DMS53 treated with DMSO at 0.1 percent for 48 hours (cell line): ENCODE results near the gene TESK2.
"Not testable (repeated sequence)": the region's sequence is repeated elsewhere in the genome, so short reads cannot be mapped to it uniquely, and the experiment has no call there.

Source experiments
- DNase-seq: peaks from one replicate; lab custom pipeline; 2025; ENCODE audit not compliant: unreplicated experiment; lab: John Stamatoyannopoulos, UW

The TESK2 gene

DNA sequence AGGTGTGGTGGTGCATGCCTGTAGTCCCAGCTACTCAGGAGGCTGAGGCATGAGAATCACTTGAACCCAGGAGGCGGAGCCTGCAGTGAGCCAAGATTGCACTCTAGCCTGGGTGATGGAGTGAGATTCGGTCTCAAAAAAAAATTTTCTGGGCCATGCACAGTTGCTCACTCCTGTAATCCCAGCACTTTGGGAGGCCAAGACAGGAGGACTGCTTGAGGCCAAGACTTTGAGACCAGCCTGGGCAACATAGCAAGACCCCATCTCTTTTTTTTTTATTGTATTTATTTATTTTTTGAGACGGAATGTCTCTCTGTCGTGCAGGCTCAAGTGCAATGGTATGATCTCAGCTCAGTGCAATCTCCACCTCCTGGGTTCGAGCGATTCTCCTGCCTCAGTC lies 16.8 kb downstream of the TESK2 start:
- not testable (repeated sequence) for DNase-seq

DNA sequence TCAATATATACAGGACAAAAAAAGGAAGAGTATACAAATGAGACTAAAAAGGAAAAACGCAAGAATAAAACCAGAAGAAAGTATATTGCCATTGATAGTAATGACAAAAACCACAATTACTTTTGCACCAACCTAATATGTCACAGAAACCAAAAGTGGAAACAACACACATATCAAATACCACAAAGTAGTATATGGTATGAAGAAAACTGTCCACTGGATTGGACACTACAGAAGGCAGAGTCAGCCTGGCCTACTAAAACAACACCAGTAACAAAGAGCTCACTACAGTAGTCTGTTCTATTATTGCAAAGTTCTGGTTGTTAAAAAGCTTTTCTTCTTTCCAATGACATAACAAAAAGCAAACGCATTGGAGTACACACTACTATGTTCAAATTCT lies 17.7 kb downstream of the TESK2 start:
- DNase-seq, result no peak

DNA sequence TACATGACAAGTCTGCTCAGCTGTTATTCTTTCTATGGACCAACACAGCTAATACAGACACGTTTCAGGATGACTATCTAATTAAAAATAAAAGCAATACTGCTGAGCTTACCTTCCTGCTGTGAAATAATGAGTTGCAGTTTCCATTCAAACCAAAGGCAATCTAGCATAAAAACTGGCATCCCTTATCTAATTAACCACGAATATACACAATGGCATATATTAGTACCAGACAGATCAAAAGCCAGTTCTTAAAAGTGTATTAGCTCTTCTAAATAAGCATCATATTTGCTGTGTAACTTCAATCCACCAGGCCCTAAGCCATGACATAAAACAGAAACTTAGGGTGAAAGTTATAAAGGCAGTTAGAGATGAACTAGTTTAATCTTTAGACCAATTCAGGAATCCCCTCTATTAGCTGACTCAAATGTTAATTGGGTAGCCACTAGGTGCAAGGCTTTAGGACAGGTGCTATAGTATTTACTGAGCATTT lies 20.6 kb downstream of the TESK2 start:
- DNase-seq, result no peak

DNA sequence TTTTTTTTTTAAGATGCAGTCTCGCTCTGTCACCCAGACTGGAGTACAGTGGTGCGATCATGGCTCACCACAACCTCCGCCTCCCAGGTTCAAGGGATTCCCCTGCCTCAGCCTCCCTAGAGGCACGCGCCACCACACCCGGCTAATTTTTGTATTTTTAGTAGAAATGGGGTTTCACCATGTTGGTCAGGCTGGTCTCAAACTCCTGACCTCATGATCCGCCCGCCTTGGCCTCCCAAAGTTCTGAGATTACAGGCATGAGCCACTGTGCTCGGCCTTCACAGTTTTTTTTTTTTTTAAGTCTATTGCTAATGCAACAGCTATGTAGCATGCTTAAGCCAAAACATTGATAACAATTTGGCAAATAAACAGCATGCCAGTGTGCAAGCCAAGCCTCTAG lies 23.6 kb downstream of the TESK2 start:
- DNase-seq, result not testable (repeated sequence)

DNA sequence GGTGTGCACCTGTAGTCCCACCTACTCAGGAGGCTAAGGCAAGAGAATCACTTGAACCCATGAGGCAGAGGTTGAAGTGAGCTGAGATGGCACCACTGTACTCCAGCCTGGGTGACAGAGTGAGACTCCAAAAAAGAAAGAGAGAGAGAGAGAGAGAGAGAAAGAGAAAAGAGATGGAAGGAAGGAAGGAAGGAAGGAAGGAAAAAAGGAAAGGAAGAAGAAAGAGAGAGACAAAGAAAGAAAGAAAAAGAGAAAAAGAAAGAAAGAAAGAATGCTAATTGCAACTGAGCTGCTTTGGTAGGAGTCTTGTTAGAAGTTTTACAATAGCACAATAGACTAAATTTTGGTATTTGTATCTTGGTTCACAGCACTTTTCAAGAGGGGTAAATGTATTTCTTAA lies 25.7 kb downstream of the TESK2 start:
- no peak for DNase-seq

DNA sequence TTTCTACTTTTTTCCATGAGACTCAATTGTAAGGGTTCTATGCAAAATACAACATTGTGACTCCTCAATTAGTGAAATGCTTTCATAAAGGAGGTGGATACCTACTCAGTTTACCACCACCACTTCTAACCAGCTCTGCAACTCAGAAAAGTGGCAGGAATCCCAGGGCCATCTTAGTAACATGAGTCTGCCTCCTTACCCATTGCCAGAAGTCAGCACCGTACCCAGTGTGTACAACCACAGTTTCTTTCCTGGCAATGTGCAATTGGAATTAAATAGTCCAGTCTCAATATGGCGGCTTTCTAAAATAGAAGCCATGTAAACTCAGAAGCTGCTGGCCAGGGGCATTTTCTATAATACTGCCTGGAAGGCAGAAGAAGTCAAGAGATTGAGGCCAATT lies 32.1 kb downstream of the TESK2 start:
- no peak for DNase-seq

DNA sequence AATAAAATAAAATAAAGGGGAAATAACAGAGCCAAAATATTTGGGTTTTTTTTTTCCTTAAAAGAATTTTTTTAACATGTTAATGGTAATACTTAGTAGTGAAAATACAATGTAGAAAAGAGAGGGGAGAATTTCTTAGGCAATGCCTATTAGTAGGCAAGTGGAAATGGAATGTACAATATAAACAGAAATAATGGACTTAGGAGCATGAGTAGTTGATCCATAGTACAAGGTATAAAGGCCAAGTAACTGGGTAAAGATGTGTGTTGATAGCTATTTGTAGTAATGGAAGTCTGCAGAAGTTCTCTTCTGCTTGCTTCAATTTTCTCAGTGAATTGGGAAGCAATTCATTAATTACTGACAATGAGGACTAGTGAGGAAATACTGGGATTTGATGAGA lies 34.4 kb downstream of the TESK2 start:
- DNase-seq, result no peak

DNA sequence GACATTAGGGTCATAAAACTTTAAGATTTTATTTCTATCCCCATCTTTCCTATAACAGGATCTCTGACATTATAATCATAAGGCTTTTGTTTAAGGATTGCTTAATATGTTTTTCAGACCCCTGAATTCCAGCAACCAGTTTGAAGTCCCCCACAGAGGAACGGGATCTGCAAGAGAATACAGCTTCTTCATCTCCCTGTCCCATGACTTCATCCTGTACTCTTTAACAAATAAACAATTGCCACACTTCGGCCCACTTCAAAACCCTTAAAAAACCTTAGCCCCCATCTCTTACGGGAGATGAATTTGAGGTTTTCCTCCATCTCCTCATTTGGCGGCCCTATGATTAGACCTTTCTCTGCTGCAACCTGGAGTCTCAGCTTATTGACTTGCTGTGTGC lies 35.8 kb downstream of the TESK2 start:
- no peak for DNase-seq

DNA sequence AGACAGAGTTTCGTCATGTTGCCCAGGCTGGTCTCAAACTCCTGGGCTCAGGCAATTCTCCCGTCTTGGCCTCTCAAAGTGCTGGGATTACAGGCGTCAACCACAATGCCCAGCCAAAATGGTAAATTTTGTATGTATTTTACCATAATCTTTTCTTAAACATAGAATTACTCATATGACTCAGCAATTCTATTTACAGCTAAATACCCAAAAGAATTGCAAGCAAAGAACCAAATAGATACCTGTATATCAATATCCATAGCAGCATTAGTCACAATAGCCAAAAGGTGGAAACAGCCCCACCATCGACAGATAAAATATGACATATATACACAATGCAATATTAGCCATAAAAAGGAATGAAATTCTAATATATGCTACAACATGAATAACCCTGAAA lies 36.5 kb downstream of the TESK2 start:
- no peak for DNase-seq

DNA sequence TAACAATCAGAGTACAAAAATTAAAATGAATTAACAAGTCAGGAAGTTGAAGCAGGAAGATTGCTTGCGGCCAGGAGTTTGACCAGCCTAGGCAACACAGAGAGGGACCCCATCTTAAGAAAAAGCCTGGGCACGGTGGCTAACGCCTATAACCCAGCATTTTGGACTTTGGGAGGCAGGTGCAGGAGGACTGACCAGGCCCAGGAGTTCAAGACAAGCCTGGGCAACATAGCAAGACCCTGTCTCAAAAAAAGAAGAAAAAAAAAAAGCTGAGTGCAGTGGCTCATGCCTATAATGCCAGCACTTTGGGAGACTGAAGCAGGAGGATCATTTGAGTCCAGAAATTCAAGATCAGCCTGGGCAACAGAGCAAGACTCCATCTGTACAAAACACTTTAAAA lies 38.5 kb downstream of the TESK2 start:
- no peak for DNase-seq

DNA sequence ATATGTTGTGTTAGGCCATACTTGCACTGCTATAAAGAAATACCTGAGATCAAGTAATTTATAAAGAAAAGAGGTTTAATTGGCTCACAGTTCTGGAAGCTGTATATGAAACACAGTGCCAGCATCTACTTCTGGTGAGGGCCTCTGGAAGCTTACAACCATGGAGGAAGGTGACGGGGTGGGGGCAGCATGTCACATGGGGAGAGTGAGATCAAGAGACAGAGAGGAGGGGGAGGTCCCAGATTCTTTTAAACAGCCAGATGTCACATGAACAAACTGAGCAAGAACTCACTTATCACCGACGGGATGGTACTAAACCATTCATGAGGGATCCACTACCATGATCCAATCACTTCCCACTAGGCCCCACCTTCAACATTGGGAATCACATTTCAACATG lies 42.6 kb downstream of the TESK2 start:
- DNase-seq, result no peak

DNA sequence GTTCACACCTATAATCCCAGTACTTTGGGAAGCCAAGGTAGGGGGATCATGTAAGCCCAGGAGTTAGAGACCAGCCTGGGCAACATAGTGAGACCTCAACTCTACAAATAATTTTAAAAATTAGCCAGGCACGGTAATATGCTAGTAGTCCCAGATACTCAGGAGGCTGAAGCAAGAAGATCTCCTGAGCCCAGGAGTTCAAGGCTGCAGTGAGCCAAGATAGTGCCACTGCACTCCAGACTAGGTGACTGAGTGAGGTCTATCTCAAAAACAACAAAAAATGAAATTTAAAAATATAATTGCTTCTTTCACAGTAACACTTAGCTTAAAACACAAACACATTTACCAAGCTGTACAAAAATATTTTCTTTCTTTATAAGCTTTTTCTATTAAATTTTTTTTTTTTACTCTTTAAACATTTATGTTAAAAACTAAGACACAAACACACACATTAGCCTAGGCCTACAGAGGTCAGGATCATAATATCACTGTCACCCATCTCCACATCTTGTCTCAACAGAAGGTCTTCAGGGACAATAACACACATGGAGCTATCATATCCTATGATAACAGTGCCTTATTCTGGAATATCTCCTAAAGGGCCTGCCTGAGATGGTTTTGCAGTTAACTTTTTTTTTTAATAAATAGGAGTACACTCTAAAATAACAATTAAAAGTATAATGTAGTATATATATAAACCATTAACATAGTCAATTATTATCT lies 43.9 kb downstream of the TESK2 start:
- DNase-seq, result no peak

DNA sequence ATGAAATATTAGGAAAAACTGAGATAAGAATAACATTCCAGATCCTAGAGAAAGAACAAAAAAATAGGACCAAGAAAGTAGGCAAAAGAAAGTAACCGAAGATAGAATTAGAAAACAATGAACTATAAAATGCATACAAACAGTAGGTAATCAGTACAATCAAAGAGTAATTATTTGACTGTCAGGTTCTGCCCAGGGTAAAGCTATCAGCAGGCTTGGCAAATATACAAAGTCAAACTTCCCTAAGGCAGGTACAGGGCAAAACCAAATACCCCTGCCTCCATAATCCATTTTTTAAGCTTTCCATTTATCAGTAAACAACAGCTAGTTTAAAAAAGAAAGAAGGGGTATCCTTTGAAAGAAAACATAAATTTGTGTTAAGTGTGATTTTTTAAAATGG lies 44.4 kb downstream of the TESK2 start:
- no peak for DNase-seq

DNA sequence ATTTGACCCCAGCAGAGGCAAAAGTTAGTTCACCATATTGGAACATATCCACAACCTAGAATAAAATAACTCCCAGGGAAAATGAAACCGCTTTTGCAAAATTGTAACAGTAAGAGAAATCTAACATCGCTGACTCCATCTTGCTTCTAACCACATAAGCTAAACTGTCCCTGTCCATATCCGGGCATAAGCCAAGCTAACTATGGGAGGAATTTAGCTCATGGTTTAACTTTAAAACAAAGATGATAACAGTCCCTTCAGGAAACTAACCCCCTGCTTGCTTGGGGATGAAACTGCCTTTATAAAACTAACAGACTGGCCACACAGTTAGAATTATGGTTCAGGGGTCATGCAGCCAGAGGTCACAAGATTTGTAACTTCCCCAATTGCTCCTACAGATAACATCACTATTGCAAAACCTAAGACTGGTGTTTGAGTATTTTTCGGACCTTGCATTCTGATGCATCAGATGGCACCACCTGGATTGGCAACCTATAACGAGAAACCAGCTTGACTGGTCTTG lies 46.3 kb downstream of the TESK2 start:
- DNase-seq, result no peak

DNA sequence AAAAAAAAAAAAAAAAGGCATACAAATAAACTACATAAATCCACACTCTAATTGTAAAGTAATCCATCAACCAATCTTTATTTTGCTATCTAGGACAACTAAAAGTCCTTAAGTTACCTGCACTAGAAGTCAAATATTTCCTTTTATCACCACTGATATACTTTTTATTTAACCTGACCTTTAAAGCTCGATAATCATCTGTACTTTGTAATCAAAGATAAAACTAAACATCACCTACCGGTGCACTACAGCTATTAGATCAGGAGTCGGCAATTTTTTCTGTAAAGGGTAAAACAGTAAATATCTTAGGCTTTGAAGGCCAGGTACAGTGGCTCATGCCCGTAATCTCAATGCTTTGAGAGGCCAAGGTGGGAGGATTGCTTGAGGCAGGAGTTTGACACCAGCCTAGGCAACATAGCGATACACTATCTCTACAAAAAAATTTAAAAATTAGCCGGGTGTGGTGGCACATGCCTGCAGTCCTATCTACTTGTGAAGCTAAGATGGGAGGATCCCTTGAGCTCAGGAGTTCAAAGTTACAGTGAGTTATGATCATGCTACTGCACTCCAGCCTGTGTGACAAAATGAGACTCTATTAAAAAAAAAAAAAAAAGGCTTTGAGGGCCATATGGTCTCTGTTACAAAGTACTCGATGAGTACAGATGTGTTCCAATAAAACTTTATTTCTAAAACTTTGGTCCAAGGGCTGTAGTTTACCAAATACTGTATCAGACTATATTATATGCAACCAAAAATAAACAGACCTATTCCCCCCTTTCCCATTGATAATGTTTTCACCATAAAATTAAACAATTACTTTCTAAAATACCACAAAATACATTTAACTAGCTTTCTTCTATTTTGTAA lies 47.1 kb downstream of the TESK2 start:
- no peak for DNase-seq

DNA sequence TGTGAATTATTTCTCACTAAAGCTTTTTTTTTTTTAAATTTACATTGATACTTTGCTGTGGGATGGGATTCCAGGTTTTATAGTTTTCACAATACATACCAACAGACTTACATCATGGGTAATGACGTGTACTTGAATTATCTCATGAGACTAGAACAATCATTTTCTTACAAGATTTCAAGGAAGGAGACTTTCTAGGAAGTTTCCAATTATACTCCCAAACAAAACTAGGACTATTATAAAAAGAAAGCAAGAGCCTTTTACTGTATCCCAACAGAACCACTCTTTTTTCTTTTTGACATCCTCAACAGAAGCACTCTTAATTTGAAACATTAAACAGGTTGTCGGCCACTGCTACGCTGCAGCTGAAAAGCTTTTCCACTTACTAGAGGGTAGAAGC lies 48.7 kb downstream of the TESK2 start:
- DNase-seq, result no peak

DNA sequence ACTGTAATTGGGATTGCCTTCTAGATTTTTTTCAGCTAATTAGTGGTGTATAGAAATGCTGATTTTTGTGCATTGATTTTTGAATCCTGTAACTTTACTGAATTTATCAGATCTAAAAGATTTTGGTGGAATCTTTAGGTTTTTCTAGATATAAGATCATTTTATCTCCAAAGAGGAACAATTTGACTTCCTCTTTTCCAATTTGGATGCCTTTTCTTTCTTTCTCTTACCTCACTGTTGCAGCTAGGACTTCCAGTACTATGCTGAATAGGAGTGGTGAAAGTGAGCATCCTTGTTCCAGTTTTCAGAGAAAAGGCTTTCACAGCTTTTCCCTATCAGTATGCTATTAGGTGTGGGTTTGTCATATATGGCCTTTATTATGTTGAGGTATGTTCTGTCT lies 53.6 kb downstream of the TESK2 start:
- no peak for DNase-seq

DNA sequence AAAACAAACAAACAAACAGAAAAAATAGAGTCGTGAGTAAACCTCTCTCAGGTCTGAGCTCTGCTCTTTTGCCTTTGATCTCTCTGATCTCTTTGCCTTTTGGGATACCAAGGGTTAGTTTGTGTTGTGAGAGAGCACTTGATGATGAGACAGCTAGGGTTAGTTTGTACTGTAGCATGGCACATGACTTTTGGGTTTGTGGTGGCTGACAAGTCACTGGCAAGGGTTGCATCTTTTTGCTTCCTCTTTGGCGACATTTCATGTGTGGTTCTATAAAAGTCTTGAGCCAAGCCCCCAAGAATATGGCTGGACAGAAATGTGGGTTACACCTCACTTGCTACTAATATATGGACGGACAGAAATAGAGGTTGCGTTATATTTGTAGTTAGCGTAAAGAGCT lies 60.5 kb downstream of the TESK2 start:
- DNase-seq, result no peak

DNA sequence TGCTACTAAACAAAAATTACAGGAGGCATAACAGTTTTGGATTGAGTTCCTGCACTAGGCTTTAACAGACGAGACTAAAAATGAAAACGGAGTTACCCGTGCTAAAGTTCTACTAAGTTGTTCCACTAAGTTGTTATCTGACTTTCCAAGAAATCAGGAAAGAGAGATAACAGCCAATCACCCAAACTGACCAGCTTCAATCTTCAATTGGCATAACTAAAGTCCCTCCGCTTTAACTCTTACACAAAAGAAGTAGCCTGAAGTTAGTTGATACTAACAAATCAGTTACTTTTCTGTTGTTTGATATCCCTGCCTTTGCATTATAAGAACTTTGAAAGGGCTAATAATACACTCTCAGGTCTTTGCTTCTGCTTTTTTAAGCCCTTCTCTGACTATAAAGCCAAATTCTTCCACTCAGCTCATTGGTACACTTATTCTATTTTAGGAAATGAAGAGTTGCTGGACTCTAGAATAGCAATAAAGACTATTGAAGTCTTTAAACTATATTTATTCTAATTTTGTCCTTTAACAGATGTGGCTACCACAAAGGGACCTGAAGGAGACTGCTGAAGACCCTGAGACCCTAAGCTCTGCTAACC lies 61.3 kb downstream of the TESK2 start:
- no peak for DNase-seq

DNA sequence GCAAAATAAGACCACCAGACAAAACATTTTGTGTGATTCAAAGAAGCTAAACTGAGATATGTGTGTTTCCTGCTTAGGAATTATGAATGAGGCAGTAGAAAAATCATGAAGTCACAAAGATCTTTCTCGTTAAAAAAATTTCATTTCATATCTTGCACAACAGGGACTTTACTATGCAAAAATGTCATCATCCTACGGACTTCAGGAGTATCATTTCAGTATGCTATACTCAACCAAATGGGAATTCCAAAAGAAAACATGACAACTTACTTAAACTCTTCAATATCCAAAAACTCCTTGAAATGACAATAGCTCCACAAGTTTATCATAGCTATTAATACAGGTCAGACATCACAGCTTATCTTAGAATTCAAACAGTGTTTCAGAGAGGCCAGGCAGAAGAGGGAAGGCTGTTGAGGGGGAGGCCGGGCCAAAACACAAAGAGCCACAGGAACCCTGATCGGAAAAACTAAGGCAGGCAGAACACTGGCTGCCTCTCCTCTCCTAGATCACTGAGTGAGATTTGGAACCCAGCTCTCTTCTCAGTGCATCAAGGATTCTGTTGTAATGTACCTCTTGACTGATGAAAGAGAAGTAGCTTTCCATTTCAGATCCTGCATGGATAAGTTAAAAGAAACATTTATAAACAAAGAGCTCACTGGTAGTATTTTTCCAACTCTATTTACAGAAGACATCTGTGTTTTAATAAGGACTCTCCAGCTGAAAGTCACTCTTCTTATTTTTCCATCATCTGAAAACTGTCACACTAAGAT lies 66.9 kb downstream of the TESK2 start:
- no peak for DNase-seq

DNA sequence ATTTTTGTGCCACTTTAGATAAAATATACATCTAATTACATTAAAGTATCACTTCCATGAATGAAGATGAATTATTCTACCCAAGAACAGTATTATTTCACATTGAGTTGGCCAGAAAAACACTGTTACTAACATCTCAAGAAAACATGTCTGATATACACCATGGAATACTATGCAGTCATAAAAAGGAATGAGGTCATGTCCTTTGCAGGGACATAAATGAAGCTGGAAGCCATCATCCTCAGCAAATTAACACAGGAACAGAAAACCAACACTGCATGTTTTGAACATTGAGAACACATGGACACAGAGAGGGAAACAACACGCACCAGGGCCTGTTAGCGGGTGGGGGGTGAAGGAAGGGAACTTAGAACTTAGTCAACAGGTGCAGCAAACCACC lies 69.0 kb downstream of the TESK2 start:
- DNase-seq, result no peak
